SK-MEL-5 (cell line): ENCODE results near the gene MRPL19. TPM values are rescaled to one million over a fixed set of nuclear protein-coding genes. Genes with fewer than 3 reads are reported as not detected.
A peak's percentile ranks its signal among the peaks of the same experiment; 100 is the strongest.

ENCODE experiments used
- DNase-seq: peaks from one replicate; pipeline ENCODE4 v3.0.0-alpha.2; 2016; ENCODE audit warnings: low read depth, low spot score
- in situ Hi-C: cut with HindIII; loops from 2 replicates; pipeline ENCODE4 v1.10.0; 2016; ENCODE audit warnings: low sequenced_read_pairs, high pct_unique_total_duplicates, low pct_unique_long_range_greater_than_20kb
- polyA plus RNA-seq, 2 experiments: library from polyadenylated mRNA; depleted of rRNA; stranded (reverse); fragments of >200 nt; gene quantifications; 2 replicates each; pipeline ENCODE4 v1.2.3, GENCODE V29; 2015
- total RNA-seq: library from RNA; depleted of rRNA; stranded (reverse); fragments of >200 nt; shearing (Covaris generic); gene quantifications from 2 replicates; pipeline ENCODE4 v1.2.3, GENCODE V29; 2014; rRNA removed

MRPL19 gene
- total RNA-seq: 106 and 107 TPM in 2 replicates
- 54.7 and 72.2 TPM in 2 replicates for polyA plus RNA-seq (2015; cell fraction: cytosol; rRNA removed)
- 13.4 and 18.3 TPM in 2 replicates for polyA plus RNA-seq (2015; cell fraction: nucleus; rRNA removed)

GRCh38 chr2:75646583-75647425 is at the start of gene MRPL19:
TSS of gene MRPL19 (plus strand) at chr2:75646783. CDS start at chr2:75646808, 25 bp downstream.
- in situ Hi-C loops: no loop called here
- DNase-seq: peak; percentile 96

- DNase-seq: no peak
Observed at GRCh38 chr2:75596784-75597183, 49.8 kb upstream of the MRPL19 start.

GRCh38 chr2:75597949-75598348 is 48.6 kb upstream of the MRPL19 start:
- DNase-seq: no peak
- in situ Hi-C loops: no loop called here

More at GRCh38 chr2:75596784-75597183, 49.8 kb upstream of the MRPL19 start:
- in situ Hi-C loops: no loop called here

GRCh38 chr2:75598589-75599155 is 47.9 kb upstream of the MRPL19 start:
- DNase-seq: no peak
- in situ Hi-C loops: no loop called here

DNA sequence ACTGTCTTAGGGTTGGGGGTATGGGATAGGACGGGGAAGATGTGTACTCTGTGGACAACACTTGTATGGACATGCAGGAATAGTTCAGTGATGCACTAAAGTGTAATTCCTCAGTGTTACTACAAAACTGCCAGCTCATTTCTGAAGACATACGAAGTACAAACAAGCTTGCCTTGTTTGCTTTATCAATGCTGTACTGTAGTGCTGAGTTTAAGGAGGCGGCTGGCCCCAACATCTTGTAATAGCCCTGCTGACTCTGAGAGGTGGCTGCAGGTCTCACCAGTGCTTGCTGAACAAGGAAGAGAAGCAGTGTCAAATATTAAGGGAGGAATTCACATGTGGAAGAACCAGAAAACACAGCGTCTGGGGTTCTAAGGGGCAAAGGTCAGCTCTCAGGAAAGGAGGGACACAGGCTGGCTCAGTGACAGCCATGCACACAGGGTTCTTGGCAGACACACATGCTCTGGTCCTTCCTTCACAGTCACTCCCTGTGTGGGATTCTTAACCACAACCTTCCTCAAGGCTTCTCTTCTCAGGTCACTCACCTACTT is 46.0 kb upstream of the MRPL19 start:
- DNase-seq: peak; percentile 76
- in situ Hi-C loops: loop anchor here (25.0 kb wide), 1 partner anchor 138 kb away; no protein-coding TSS in a partner anchor

DNA sequence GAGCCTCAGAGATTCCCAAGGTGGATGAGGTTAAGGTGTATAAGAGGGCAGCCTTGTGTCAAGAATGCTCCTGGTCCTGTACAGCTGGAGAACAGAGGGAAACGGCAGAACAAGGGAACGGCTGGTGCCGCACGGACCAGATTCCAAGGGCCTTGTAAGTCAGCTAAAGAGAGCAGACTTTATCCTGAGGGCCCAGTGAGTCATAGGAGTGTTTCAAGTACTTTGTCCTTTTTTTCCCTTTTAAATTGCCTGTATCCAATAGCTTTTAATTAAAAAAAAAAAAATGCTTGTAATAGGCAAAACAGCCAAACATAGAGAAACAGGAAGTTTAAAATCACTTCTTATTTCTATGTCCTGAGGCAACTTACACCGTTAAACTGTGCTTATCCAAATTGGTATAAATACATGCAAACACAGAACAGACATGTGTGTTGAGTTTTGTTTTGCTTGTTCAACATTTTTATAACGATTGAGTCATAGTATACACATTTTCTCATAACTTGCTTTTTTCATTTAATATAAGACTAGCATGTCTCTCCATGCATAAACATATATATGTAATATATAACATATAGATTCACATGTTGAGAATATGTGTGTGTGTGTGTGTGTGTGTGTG is 43.8 kb upstream of the MRPL19 start:
- DNase-seq: peak; percentile 32
- in situ Hi-C loops: loop anchor here (25.0 kb wide), 1 partner anchor 141 kb away; no protein-coding TSS in a partner anchor

GRCh38 chr2:75603477-75603876 is 43.1 kb upstream of the MRPL19 start:
- no peak for DNase-seq

GRCh38 chr2:75604484-75604883 is 42.1 kb upstream of the MRPL19 start:
- no peak for DNase-seq
- in situ Hi-C loops: loop anchor here (25.0 kb wide), 1 partner anchor 142 kb away; no protein-coding TSS in a partner anchor

More at GRCh38 chr2:75603477-75603876, 43.1 kb upstream of the MRPL19 start:
- in situ Hi-C loops: loop anchor here (25.0 kb wide), 1 partner anchor 141 kb away; no protein-coding TSS in a partner anchor

- in situ Hi-C loops: loop anchor here (25.0 kb wide), 1 partner anchor 144 kb away; no protein-coding TSS in a partner anchor
- peak; percentile 16 for DNase-seq
Observed at GRCh38 chr2:75605770-75606529, 40.6 kb upstream of the MRPL19 start.

- in situ Hi-C loops: loop anchor here (25.0 kb wide), 1 partner anchor 145 kb away; no protein-coding TSS in a partner anchor
- DNase-seq: no peak
Observed at GRCh38 chr2:75606761-75607399, 39.7 kb upstream of the MRPL19 start.

DNA sequence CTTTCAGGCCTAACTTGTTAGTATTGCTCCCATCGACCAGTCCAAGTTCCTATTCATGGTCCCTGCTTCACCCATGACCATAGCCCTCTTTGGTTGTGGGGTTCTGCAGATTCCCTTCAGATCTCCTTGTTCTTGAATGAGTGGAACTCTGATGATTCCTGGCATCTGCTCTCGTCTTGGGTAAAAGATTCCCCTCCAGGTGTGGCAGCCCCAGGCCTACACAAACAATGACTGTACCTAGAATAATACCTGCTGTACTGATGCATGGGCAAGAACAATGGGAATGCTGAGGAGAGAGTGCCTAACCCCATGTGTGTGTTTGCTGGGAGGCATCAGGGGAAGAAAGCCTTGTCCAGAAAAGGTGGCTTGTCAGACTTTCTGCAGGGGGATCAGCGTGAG is 39.2 kb upstream of the MRPL19 start:
- in situ Hi-C loops: loop anchor here (25.0 kb wide), 1 partner anchor 145 kb away; no protein-coding TSS in a partner anchor
- no peak for DNase-seq

DNA sequence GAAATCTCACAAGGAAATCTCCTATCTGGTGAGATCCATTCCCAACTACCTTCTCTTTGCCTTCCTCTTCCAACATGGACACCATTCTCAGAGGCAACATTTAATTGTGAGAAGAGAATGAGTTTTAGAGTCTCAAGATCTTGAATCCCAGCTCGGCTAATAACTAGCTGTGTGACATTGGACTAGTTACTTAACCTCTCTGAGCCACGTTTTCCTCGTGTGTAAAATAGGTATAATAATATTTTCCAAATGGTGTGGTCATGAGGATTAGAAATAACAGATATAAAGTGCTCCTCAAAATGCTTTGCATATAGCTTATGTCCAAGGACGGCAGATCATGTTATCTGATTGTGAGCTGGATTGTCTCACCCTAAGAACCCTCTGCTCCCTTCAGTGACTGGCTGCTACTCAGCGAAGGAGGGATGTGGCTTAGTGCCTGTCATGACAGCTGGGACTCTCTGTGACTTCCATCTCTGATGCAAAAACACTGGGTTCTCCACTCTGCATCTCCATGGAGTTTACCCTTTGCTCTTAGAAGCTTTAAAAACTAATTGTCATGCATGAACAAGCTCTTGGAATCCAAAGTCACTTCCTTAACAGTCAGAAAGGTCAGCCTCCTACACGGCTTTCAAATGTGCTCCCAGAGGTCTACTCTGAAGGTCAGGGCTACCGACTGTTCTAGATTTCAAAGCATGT is 38.4 kb upstream of the MRPL19 start:
- DNase-seq: peak; percentile 36
- in situ Hi-C loops: loop anchor here (25.0 kb wide), 1 partner anchor 146 kb away; no protein-coding TSS in a partner anchor

- DNase-seq: peak; percentile 75
- in situ Hi-C loops: loop anchor here (25.0 kb wide), 1 partner anchor 147 kb away; no protein-coding TSS in a partner anchor
Observed at GRCh38 chr2:75608684-75609333, 37.8 kb upstream of the MRPL19 start.

- no peak for DNase-seq
- in situ Hi-C loops: loop anchor here (25.0 kb wide), 1 partner anchor 147 kb away; no protein-coding TSS in a partner anchor
Observed at GRCh38 chr2:75609334-75609689, 37.3 kb upstream of the MRPL19 start.

DNA sequence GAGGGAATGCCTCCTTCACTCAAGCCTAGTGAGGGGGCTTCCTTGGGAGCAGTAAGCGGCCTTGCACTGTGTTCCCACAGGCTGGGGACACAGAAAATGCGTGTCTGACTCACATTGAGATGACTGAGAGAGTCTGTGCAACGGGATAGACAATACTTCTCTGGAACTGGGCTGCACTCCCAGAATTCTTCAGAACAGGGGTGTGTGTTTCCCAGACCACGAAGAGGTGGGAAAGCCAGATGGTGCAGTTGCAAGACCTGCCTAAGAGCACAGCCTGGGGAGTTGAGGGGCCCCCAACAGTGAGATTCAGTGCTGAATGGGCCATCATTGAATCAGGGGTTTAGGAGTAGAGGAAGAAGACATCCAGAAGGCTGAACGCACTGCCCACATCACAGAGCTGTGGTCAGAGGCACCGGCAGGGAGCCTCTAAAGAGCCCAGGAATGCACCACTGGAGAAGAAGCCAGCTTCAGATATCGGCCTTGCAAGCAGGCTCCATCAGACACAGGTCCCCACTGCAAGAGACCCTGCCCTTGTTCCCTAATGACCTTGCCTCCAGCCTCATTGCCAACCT is 36.6 kb upstream of the MRPL19 start:
- in situ Hi-C loops: loop anchor here (25.0 kb wide), 1 partner anchor 148 kb away; no protein-coding TSS in a partner anchor
- DNase-seq: no peak
